Transverse colon (tissue), 4 donors: ENCODE results near the gene SCN4B. TPM values are rescaled to one million over a fixed set of nuclear protein-coding genes. Genes with fewer than 3 reads are reported as not detected.

Experiments used
- DNase-seq: peaks from one replicate; pipeline ENCODE4 v3.0.0-alpha.2; 2019
- H3K27ac ChIP-seq, 4 donors: fragments of 200-600 bp; sonication (generic); 2 replicates each; pipeline ENCODE4 v1.5.1; 2016 to 2018; ENCODE audit warnings: inconsistent platforms in 4 of 4
- H3K27me3 ChIP-seq: fragments of 200-600 bp; sonication (generic); 2 replicates; pipeline ENCODE4 v1.5.1; 2017; ENCODE audit warnings: inconsistent platforms
- H3K36me3 ChIP-seq, 4 donors: fragments of 200-600 bp; sonication (generic); 2 replicates each; pipeline ENCODE4 v1.5.1; 2017 to 2019; ENCODE audit warnings: inconsistent platforms in 4 of 4
- H3K4me1 ChIP-seq, 4 donors: fragments of 200-600 bp; sonication (generic); 2 replicates each; pipeline ENCODE4 v1.5.1; 2017 to 2020; ENCODE audit warnings: inconsistent platforms in 4 of 4
- H3K4me3 ChIP-seq, 4 donors: fragments of 200-600 bp; sonication (generic); 1 replicate in 1 of 4; 2 replicates in 3 of 4; pipeline versions ENCODE4 v1.5.1 to v1.6.1; 2017 to 2019; ENCODE audit warnings: inconsistent platforms in 4 of 4
- H3K9me3 ChIP-seq, 2 donors: fragments of 200-600 bp; sonication (generic); 2 replicates each; pipeline ENCODE4 v1.5.1; 2017 to 2019; ENCODE audit warnings: inconsistent platforms in 2 of 2
- CTCF ChIP-seq, 5 experiments: fragments of 200-600 bp in 3 of 5; fragments of 450-650 bp in 2 of 5; sonication (generic) in 3 of 5; IDR thresholded peaks; 1 replicate in 2 of 5; 2 replicates in 3 of 5; pipeline ENCODE4 v1.5.1; 2016 to 2017; ENCODE audit warnings: antibody characterized with exemption in 5 of 5, inconsistent platforms in 3 of 5, mild to moderate bottlenecking in 2 of 5, moderate library complexity in 1 of 5
- EP300 ChIP-seq: sonication (generic); formaldehyde crosslinking; IDR thresholded peaks from one replicate; pipeline ENCODE4 v1.6.1; 2017; ENCODE audit warnings: antibody characterized with exemption, low read depth
- POLR2A ChIP-seq: fragments of 450-650 bp; IDR thresholded peaks from one replicate; pipeline ENCODE4 v1.6.1; 2016; ENCODE audit warnings: antibody characterized with exemption, mild to moderate bottlenecking, moderate library complexity
- POLR2AphosphoS5 ChIP-seq, 3 donors: sonication (generic); formaldehyde crosslinking; IDR thresholded peaks; one replicate each; pipeline ENCODE4 v1.6.1; 2016; ENCODE audit warnings: antibody characterized with exemption in 3 of 3
- WGBS, 2 donors: methylation state at CpG; one replicate each; pipeline ENCODE4 v1.1.5; 2018; ENCODE audit warnings: low coverage in 1 of 2; 5-methylcytosine and 5-hydroxymethylcytosine counted together
- in situ Hi-C, 4 donors: fragments of 200-750 bp; cut with MboI; loops; one replicate each; pipeline versions ENCODE4 v1.15.0 to v1.15.1; 2017; ENCODE audit warnings: low sequenced_read_pairs in 3 of 4, low pct_ligation_motif_present in 1 of 4, low pct_unique_long_range_greater_than_20kb in 1 of 4
- intact Hi-C: fragments of 100-400 bp; cut with DNase I; formaldehyde crosslinking; loops from one replicate; pipeline ENCODE4 v1.15.1; 2023; ENCODE audit warnings: low total_unique reads
- total RNA-seq, 4 donors: library from RNA; depleted of rRNA; stranded (reverse); fragments of >200 nt; gene quantifications; one replicate each; pipeline ENCODE4 v1.1.0, GENCODE V29; 2016

SCN4B gene
- total RNA-seq, 4 donors from 2014 or later, result 0.41 to 1.1 (median 0.75) TPM; not detected in 1

GRCh38 chr11:118163494-118163893 is 10.9 kb upstream of the SCN4B start:
- H3K4me1 ChIP-seq, result no peaks in the 10 kb centered on the region
- TF ChIP-seq EP300, result no peak
- TF ChIP-seq POLR2AphosphoS5 (IDR thresholded peaks at IDR 0.05), result no peak
- TF ChIP-seq POLR2A, result no peak
- no peak for TF ChIP-seq CTCF (IDR thresholded peaks at IDR 0.05)
- H3K9me3 ChIP-seq, result no peaks in the 10 kb centered on the region
- H3K4me3 ChIP-seq, result no peak overlapping the region
- intact Hi-C loops, result no loop called here
- no peaks in the 10 kb centered on the region for H3K36me3 ChIP-seq
- in situ Hi-C loops, result no loop called here
- no peak overlapping the region for H3K27ac ChIP-seq
- no peak for DNase-seq
- peaks cover 42% of the 10 kb centered on the region for H3K27me3 ChIP-seq
- 70 to 83% methylated on average over 4 to 5 of the region's 5 CpGs for WGBS, 2 donors

GRCh38 chr11:118162846-118163245 is 10.2 kb upstream of the SCN4B start:
- in situ Hi-C loops (no loop called here), intact Hi-C loops (no loop called here)
- TF ChIP-seq POLR2AphosphoS5 (IDR thresholded peaks at IDR 0.05) (no peak), POLR2A (no peak), CTCF (IDR thresholded peaks at IDR 0.05) (no peak), EP300 (no peak)
- no peak for DNase-seq
- Histone ChIP-seq H3K9me3 (no peaks in the 10 kb centered on the region), H3K4me3 (no peak overlapping the region), H3K27ac (no peak overlapping the region), H3K27me3 (peaks cover 49% of the 10 kb centered on the region), H3K36me3 (no peaks in the 10 kb centered on the region), H3K4me1 (no peaks in the 10 kb centered on the region)
- 76 to 86% methylated on average over 2 to 3 of the region's 3 CpGs for WGBS, 2 donors

GRCh38 chr11:118161786-118162185 is 9.2 kb upstream of the SCN4B start:
- H3K4me3 ChIP-seq, result no peak overlapping the region
- intact Hi-C loops, result no loop called here
- H3K4me1 ChIP-seq, result peaks cover 0 to 3% (median 0%) of the 10 kb centered on the region in 4 donors
- WGBS, 2 donors, result 66 to 80% methylated on average over 1 to 6 of the region's 6 CpGs
- DNase-seq, result no peak
- H3K36me3 ChIP-seq, result no peaks in the 10 kb centered on the region
- peaks cover 60% of the 10 kb centered on the region for H3K27me3 ChIP-seq
- no peaks in the 10 kb centered on the region for H3K9me3 ChIP-seq
- no peak overlapping the region for H3K27ac ChIP-seq
- no peak for TF ChIP-seq CTCF (IDR thresholded peaks at IDR 0.05)
- no peak for TF ChIP-seq POLR2AphosphoS5 (IDR thresholded peaks at IDR 0.05)
- no peak for TF ChIP-seq EP300
- no peak for TF ChIP-seq POLR2A
- in situ Hi-C loops, result no loop called here

- Histone ChIP-seq H3K27me3 (peaks cover 90% of the 10 kb centered on the region), H3K4me1 (peaks cover 0 to 23% (median 11%) of the 10 kb centered on the region in 4 donors), H3K4me3 (no peak overlapping the region), H3K36me3 (no peaks in the 10 kb centered on the region), H3K9me3 (no peaks in the 10 kb centered on the region), H3K27ac (no peak overlapping the region)
- intact Hi-C loops (no loop called here), in situ Hi-C loops (no loop called here)
- WGBS, 2 donors, result 42% methylated on average over 10 of the region's 10 CpGs; no CpG with 5 or more reads in 1 of the 2 donors
- DNase-seq, result no peak
- TF ChIP-seq EP300, result no peak
- TF ChIP-seq POLR2AphosphoS5 (IDR thresholded peaks at IDR 0.05), result no peak
- no peak for TF ChIP-seq POLR2A
- no peak for TF ChIP-seq CTCF (IDR thresholded peaks at IDR 0.05)
Measured at GRCh38 chr11:118157186-118157895, 4.7 kb upstream of the SCN4B start.
